ENCODE measurements around the gene FAM114A1.
"Not testable (repeated sequence)": the region's sequence is repeated elsewhere in the genome, so short reads cannot be mapped to it uniquely, and the experiment has no call there.

The FAM114A1 gene

DNA sequence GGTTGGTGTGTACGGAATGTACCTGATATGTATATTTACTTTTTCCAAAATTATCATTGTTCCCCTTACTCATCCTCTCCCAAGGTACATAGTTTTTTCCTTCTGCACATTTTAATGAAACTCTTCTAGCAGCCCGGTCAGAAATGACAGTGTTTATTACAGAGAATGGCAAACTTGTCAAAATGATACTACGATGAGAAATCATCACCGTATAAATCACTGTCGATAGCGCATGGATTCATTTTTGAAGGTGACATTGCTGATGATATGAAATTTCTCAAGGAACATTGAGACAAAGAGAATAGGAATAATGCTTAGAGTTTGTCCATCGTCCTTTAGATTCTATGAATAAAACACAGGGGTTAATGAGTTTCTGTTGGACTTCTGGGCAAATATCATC is 30.6 kb downstream of the FAM114A1 start:
- in situ Hi-C loops (cut with MboI; ENCODE audit: low sequenced_read_pairs) = loop anchor here (5.0 kb wide), 1 partner anchor 239 kb away; no protein-coding TSS in a partner anchor

DNA sequence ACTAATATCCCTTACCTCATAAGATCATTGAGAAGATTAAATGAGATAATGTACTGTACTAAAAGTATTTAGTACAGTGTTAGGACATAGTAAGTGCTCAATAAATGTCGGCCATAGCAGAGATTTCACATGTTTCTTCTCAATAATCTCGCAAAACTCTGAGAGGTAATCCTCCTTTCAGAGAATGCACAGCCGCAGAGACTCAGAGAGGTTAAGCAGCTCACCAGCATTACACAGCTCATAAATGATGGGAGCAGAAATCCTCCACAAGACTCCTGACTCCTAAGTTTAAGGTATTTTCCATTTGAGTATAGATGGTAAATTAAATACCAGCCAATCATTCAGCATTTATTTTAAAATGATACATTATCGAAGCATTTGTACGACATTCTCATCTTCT is 34.6 kb downstream of the FAM114A1 start:
- in situ Hi-C loops (cut with MboI; ENCODE audit: low sequenced_read_pairs) = no loop called here

DNA sequence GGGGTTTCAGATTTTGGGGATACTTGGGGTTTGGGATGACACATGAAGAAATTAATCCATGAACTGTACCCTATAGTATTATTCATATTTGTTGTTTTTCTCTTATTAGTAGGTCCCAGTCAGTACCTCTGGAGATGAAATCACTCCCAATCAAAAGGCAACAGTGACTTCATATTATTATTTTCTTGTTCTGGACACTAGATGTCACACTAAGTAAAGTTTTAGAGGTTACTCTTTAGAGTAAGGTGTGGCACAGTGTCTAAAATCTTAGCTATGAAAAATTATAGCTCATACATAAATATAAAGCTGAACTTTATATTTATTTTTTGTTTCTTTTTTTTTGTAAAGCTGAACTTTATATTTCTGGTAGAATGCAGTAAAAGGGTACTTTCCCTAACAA is 35.1 kb downstream of the FAM114A1 start:
- in situ Hi-C loops (cut with MboI; ENCODE audit: low sequenced_read_pairs) = no loop called here

DNA sequence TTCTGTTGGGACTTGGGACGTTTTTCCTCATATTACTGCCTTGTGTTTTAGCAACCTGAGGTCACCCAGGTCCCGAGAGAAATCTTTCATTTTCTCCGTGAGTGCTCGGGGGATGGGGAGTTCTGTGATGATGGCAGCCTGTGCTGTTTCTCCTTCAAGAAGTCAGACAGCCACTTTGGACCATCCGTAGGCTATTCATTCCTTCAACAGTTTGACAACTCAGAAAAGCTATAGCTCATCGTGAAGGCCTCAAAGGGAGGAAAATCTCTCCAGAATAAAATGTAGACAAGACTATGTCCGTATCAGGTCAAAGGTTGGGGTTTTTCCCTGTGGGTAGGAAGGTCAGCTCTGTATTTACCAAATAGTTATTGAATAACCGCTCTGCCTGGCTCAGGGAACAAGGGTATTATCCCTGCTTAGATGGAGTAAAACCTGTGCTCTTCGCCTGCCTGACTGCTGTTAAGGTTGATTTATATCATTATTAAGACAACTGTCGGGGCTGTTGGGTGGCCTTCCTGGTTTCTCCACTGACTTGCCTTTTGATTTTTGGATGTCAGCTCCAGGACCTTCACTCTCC is 36.6 kb downstream of the FAM114A1 start:
- in situ Hi-C loops (cut with MboI; ENCODE audit: low sequenced_read_pairs) = no loop called here

DNA sequence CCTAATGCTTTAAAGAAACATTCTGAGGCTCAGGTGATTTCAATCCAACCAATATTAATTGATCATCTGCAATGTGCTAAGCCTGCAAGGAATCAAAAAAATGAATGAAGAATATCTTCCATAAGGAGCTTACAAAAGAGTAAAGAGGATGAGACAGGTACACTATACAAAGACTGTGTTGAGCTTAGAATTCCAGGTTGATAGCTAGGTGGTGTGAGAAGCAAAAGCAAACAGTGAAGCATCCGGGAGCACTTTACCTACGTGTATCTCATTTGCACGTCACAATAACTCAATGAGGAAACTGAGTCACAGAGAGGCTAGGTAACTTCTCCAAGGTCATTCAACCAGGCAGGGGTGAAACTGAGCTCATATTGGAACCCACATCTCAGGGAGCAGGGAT is 37.1 kb downstream of the FAM114A1 start:
- in situ Hi-C loops (cut with MboI; ENCODE audit: low sequenced_read_pairs) = no loop called here

DNA sequence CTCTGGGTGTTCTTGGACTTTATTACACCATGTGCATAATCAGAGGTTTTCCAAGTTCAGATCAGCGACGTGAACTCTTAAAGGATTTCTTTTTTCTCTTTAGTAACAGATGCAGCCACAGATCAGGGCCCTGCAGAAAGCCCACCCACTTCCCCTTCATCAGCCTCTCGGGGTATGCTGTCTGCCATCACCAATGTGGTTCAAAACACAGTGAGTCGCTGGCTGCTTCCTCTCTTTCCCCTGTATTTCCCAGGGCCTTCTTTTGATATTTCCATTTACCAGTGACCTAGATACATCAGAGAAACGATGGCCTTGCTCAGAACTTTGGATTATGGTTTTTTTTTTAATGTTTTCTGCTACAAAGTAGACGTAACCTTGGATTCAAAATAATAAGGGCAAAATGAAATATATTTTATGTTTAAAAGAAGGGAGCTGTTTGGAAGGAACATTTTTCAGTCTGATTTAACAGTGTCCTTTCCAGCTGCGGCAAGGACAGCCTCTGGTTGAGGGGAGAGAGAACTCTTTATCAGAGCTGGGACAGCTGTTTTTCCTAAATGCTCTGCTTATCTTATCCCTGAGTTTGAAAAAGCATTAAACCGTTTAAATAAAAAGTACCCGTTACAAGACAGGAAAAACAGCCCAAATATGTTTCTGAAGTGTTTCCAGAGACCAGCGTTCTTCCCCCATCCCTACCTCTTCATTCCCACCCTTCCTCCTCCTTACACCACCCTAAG is 38.2 kb downstream of the FAM114A1 start:
- in situ Hi-C loops (cut with MboI; ENCODE audit: low sequenced_read_pairs) = no loop called here

DNA sequence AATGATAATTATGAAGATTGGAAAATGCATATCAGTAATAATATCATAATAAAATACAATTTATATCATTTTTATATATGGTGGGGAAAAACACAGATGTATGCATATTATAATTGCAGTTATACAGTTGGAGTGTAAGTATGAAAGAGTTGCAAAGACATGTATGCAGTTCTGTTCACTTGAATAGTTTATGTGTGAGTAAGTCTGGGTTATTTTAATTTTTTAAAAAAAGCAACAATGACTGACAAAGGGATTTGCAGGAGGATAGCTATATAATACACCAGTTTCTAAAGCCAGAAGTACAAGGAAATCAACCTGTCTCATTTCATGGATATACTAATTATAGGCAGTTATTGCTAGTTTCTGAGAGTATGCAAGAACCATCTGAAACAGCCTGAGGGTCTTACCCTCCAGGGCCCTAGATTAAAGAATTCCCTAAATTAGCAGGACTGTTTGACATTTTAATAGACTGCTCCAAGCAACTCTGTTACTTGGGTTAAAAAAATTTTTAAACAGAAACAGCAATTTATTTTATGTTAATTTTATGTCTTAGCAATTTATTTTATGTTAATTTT is 40.2 kb downstream of the FAM114A1 start:
- in situ Hi-C loops (cut with MboI; ENCODE audit: low sequenced_read_pairs) = no loop called here

DNA sequence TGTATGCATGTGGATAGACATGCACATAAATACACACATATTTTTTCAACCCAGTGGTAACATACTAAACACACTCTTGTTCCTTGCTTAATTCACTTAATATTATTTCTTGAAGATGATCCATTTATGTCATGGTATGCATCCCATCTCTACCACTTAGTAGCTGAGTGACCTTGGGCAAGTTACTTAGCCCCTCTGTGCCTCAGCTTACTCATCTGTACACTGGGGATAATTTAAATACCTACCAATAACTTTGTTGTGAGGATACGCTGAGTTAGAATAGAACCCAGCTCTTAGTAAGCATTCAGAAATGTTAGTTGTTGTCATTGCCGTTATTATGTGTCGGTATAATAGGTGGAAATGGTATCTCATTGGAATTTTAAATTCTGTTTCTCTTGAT is 41.4 kb downstream of the FAM114A1 start:
- in situ Hi-C loops (cut with MboI; ENCODE audit: low sequenced_read_pairs) = no loop called here

DNA sequence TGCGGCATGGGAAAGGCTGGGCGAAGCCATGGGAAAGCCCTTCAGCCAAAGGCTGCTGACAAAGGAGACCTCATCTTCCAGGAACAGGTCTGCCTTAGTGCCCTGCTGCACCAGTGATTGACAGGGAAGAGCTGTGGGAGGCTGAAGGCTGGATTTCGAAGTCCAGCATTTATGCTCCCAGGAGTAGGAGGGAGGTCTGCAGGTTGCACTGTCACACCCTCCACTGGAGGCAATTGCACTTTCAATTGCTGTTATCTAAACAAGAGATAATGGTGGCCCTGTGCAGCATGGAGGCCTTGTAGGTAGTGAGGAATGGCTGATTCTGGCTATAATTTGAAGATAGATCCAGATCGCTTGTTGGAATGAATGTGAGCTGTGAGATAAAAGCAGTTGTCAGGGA is 43.7 kb downstream of the FAM114A1 start:
- in situ Hi-C loops (cut with MboI; ENCODE audit: low sequenced_read_pairs) = no loop called here

DNA sequence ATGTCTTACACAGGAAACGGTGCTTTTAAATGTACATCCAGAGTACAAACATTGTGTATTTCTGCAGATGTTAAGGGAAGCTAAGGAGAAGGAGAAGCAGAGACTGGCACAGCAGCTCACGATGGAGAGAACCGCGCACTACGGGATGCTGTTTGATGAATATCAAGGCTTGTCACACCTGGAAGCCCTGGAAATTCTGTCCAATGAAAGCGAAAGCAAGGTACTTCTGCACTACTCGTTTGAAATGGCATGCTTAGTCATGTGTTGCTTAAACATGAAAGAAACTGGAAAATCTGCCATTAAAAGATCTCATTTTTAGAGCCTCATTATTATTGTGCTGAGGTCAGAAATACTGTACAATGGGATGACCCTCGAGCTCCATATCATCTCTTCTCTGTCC is 47.2 kb downstream of the FAM114A1 start:
- in situ Hi-C loops (cut with MboI; ENCODE audit: low sequenced_read_pairs) = no loop called here

DNA sequence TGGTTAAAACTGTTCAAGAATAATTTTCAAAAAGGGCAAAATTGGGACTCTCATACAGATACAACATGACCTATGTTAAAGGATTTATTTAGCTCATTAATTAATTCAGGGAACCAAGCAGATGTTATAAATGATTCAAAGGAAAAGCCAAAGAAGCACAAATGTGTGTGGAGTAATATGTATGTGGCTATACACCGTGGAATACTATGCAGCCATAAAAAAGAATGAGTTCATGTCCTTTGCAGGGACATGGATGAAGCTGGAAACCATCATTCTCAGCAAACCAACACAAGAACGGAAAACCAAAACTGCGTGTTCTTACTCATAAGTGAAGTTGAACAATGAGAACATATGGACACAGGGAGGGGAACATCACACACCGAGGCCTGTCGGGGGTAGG is 48.7 kb downstream of the FAM114A1 start:
- in situ Hi-C loops (cut with MboI; ENCODE audit: low sequenced_read_pairs) = not testable (repeated sequence)

DNA sequence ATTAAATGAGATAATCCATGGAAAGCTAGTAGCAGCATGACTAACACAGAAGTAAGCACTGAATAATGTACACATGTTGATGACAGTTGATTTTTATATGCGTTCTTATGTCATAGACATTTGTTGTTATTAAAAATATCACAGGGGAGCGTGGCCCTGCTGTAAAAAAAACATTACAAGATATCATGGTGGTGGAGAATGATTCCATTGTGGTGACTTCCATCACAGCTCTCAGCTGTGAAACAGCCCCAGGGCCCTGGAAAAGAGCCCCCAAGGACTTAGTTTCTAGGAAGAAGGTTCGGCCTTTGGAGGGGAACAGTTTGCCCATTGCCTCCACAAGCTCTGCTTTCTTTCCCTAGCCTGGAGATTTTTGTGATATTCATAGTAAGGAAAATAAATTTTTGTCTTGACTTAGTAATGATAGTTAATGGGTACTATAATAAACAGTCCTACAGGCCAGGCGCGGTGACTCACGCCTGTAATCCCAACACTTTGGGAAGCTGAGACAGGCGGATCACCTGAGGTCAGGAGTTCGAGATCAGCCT is 49.9 kb downstream of the FAM114A1 start:
- in situ Hi-C loops (cut with MboI; ENCODE audit: low sequenced_read_pairs) = no loop called here

DNA sequence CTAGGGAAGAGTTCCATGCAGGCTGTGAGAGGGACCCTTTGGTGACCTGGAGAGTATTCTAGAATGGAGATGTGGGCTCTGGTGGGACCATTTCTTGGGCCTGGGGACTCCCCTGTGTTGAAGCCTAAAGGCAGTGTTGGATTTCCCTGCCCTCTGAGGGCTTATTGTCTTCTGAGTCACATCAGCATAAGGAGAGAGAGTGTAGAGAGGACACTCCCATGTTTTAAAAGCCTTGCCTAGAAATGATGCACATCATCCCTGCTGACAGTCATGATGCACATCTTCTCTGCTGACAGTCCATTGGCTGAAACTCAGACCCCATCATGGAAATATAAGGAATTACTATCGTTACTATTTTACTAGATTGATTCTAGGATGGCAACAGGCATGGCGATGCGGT is 51.9 kb downstream of the FAM114A1 start:
- in situ Hi-C loops (cut with MboI; ENCODE audit: low sequenced_read_pairs) = no loop called here

DNA sequence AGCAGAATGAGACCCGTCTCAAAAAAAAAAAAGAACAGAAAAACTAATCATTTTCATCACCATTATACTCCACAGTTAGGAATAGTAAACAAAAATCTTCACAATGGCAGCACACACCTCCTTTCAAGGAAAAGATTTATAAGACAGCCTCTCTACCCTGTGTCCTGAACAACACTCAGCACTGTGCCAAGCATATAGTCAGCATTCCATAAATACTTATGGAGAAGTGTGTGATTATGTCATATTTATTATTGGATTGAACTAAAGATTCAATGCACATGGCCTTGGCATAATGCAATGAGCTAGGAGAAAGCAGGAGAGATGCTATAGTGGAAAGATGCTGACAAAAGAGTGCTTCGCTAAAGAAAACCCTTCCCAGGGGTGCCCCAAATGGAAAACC is 52.6 kb downstream of the FAM114A1 start:
- in situ Hi-C loops (cut with MboI; ENCODE audit: low sequenced_read_pairs) = no loop called here

DNA sequence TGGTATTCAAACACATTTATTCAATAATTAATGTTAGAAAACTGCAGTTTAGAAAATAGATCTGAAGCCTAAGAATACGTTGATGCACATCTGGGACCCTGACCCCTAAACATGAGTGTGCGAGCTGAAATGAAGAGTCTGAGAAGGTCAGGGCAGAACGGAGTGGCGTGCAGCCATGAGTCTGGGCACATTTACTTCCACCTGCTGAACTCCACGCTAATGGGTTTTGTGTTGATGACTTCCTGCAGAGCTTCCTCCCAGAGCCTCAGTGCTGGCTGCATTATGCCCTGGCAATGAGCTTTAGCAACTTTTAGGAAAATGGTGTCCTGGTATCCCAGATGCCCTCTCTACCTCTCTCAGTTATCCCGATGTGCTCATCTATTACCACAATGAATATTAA is 53.1 kb downstream of the FAM114A1 start:
- in situ Hi-C loops (cut with MboI; ENCODE audit: low sequenced_read_pairs) = no loop called here

DNA sequence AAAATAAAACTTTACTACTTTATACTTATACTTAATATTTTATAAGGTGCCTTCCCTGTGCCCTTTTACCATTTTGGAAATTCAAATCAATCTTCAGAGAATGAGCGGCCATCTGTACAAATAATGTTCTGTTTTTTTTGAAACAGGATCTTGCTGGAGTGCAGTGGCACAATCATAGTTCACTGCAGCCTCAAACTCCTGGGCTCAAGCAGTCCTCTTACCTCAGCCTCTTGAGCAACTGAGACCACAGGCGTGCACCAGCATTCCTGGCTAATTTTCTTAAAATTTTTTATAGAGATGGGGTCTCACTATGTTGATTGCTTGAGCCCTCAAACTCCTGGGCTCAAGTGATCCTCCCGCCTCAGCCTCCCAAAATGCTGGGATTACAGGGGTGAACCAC is 53.5 kb downstream of the FAM114A1 start:
- in situ Hi-C loops (cut with MboI; ENCODE audit: low sequenced_read_pairs) = no loop called here

DNA sequence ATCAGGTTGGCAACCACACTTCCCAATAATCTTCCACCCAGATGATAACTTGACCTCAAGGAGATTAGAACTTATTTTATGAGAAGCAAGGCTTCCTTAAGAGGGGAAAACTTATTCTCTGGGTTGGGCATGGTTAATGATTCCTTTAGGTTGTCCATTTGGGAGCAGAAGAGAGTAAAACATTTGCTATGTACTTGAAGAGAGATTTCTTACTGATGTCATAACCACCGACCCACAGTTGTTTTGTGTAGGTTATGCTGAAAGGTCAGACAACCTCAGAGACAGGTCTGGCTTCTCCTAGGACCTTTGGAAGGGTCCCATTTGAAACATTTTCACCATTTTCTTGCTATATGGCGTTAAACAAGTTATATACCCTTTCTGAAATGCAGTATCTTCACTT is 56.1 kb downstream of the FAM114A1 start:
- in situ Hi-C loops (cut with MboI; ENCODE audit: low sequenced_read_pairs) = no loop called here

DNA sequence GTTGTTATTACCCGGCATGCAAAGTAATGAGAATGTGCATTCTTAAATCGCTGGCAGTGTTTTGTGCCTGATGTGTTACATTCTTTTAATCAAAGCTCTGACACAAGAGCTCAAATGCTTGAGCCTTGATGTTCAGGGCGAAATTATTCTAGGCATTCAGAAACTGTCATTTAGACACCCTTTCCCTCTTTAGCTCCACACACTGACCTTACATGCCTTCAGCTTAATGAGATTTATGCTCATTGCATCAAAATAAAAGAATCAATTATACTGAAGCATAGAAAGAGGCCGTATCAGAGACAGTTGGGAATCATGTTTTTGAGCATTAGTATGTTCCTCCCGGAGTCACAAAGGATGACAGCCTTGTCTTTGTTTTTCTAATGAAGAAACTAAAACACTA is 56.7 kb downstream of the FAM114A1 start:
- in situ Hi-C loops (cut with MboI; ENCODE audit: low sequenced_read_pairs) = no loop called here

DNA sequence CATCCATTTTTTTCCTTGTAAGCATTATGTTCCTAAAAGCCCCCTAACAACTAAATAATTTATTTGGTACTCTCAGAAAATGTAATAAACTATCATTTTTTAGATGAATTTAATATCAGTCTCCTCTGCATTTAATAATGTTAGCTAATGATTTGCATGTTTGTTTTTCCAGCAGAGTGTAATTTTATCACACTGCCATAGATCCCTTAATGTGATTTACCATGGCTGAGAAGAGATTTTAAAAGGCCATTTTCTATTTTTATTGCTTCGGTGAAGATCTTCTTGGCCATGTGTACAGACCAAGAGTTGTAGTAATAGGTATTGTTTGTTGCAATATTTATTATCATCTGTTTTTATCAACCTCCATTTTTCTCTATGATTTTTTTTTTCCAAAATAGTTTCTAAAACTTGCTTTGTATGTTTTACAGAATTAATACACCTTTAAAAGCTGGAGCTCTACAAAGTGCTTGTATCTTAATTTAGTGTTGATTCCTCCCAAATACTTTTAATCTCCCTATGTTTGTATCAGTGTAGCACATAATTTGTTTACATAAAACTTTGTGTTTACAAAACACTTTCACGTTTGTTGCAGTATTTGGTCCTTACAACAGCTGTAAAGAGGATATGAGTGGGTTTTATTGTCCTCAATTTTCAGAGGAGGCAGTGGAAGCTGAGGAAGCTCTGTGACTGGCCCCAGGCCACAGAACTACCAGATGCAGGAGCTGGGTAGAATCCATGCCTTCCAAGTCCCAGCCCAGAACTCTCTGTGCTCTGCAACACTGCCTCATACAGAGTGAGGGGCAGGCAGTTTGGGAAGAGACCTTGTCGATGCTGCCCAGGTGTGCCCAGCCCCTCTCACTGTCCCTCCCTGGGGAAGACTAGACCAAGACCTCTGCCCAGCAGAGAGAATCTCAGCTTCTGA is 58.1 kb downstream of the FAM114A1 start:
- in situ Hi-C loops (cut with MboI; ENCODE audit: low sequenced_read_pairs) = no loop called here

DNA sequence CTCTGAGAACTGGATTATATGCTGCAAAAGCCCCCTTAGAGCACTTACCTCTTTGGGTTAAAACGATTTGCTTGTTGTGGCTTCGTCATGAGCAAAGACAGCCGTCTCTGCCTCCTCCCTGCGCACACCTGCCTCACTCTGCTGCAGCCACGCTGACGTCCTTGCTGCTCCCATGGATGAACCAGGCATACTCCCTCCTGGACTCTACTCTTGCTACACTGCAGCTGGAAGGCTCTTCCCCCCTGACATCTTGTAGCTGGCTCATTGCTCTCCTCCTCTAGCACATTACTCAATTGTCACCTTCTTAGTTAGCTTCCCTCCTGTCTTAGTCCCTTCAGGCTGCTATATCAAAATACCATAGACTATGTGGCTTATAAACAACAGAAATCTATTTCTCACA is 59.3 kb downstream of the FAM114A1 start:
- in situ Hi-C loops (cut with MboI; ENCODE audit: low sequenced_read_pairs) = no loop called here

DNA sequence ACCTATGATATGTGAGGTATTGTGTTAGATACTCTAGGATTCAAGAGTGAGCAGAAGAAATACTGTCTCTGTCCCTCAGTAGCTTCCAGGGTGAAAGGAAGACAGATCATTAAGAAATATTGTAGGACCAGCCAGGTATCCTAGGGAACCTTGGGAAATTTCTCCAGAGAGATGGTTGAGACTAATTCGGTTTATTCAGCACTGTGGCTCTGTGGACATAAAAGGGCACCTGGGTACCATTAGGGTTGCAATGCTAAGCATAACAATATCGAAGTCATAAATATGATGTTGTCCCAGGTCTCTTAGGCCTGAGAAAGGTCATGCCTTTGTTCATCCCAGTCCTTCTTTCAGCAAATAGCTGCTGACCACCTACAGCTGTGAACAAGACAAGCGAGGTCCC is 61.0 kb downstream of the FAM114A1 start:
- in situ Hi-C loops (cut with MboI; ENCODE audit: low sequenced_read_pairs) = no loop called here
